HG03039 (cell line): Measurements from ENCODE around the gene KDR.

Experiments
- ATAC-seq: cut with Tn5 transposase; IDR thresholded peaks from one replicate; pipeline ENCODE4 v1.9.1; 2021; ENCODE audit warnings: mild to moderate bottlenecking, moderate library complexity; ENCODE audit not compliant: unreplicated experiment

KDR gene

DNA sequence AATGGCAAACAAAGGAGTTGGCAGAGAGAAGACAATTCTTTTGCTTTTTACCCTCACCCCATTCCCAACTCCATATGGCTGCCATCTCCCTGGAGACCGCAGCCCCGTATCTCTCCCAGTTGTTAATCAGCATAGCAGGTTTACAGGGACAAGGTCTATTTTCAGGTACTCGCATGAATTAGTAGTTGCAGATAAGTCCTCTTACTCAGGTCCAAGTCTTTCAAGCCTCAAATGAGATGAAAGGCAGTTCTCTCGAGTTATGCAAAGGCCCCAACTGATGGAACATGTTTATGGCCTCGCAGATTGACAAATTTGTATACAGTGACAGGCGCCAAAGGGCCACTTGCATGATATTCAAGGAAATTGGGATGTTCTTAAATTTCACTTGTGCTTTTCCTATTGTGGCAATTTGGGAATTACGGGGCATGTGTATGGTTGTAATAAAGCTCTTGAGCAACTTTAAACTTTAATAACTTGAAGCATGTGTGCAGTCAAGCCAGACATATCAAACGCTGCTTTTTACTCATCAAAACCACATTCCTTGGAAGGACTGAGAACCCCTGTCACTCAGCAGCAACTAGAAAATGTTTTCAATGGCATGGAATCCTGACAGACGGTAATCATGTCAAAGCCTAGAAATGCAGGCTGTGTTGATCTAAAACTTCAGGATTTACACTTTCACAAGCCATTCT is 45.1 kb downstream of the KDR start:
- no peak for ATAC-seq

DNA sequence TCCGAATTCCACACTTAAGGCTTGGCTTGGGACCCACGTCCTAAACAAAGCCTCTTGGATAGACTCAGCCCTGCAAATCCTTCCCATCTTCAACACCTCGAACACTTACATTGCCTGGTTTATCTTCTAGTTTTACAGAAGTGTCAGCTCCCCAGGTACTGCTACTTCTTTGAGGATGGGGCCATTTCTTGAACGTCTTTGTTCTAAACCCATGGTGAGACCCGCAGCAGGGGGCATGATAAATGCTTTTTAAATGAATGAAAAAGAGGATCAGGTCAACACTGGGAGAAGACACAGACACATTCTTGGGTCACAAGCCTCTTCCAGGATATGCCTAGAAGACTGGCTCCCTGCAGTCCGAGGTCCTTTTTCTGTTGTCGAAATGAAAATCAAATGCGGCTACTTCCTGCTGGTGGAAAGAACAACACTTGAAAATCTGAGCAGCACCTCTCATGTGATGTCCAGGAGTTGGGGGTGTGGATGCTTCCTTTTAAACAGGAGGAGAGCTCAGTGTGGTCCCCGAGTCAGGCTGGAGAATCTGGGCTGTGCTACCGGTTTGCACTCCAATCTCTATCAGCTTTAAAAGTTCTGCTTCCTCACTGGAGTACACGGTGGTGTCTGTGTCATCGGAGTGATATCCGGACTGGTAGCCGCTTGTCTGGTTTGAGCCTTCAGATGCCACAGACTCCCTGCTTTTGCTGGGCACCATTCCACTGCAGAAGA is 45.8 kb downstream of the KDR start:
- ATAC-seq: no peak

GRCh38 chr4:55078987-55079386 is 46.4 kb downstream of the KDR start:
- no peak for ATAC-seq

- ATAC-seq: no peak
These were observed 47.8 kb downstream of the KDR start for GRCh38 chr4:55077577-55077976.

GRCh38 chr4:55075823-55076716 is 49.3 kb downstream of the KDR start:
- ATAC-seq: no peak

GRCh38 chr4:55075376-55075775 is 50.0 kb downstream of the KDR start:
- no peak for ATAC-seq

GRCh38 chr4:55074386-55074785 is 51.0 kb downstream of the KDR start:
- no peak for ATAC-seq

DNA sequence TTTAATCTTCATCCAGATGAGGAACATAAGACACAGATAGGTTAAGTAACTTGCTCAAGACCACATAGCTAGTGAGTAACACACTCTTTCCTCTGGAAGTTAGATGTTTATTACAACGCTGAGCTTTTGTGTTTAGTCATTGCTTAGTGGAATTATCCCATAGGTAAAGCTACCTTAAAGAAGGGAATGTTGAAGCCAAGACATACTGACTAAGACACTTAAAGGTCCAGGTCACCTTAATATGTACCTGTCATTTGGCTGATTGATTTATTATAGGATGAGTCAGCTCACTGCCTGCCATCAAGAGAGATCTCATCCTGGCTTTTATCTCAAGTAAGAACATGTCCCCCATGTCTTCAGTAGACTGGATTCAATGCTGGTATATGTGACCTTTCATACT is 53.4 kb downstream of the KDR start:
- no peak for ATAC-seq

DNA sequence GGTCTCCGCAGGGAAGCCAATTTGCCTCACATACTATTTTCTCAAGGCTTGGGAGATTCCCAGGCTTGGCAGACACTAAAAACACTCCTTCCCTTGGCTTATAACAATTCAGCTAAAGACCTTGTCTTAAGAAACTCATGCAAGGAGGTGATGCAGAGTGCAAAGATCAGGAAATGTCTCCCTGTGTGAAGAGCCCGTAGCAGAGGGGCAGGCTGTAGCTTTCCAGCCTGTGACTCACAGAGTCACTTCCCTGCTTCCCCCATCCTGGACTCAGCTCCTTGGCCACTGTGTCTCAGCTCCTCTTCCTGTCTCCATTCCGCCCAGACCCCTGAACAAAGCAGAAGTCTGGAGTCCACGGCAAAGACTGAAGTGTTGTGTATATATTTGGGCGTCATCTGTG is 56.1 kb downstream of the KDR start:
- no peak for ATAC-seq

- no peak for ATAC-seq
These were observed 56.9 kb downstream of the KDR start for GRCh38 chr4:55068522-55068921.

- ATAC-seq: no peak
These were observed 59.4 kb downstream of the KDR start for GRCh38 chr4:55066018-55066417.

DNA sequence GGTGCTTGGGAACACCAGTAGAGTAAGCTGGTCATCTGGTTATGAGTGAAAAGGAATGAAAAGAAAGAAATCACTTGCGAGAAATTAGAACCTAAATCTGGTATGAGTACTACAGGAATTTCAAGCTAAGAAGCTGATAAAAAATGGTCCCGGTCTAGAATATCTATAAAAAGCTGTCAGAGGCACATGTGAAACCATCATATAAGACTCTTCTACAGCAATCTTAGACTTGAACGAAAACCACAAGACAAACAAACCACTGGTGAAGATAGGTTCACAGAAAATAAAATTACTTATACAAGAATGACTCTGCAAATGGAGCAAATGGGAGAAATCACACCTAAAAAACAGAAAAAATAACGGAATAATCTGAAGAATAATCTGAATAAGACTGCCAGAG is 69.9 kb downstream of the KDR start:
- ATAC-seq: no peak

DNA sequence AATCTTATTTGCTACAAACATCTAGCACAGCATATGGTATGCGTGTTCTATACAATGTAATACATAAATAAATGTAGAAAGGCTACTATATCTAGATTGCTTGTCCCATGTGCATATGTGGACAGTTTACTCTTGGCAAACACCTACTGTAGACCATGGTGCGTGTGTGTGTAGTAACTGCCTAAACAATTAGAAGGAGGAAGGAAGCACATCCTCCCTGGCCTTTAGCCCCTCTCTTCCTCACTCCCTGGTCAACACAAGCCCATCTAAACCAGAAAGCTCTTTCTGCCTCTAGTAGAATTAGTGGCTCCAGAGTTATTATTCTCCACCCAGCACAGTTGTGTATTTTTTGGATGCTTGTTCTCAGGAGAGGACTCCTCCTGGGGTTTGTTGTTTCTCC is 73.9 kb downstream of the KDR start:
- ATAC-seq: no peak

GRCh38 chr4:55050418-55050950 is 74.9 kb downstream of the KDR start:
- ATAC-seq: no peak

GRCh38 chr4:55038176-55038890 is 87.1 kb downstream of the KDR start:
- ATAC-seq: no peak

- ATAC-seq: no peak
These were observed 87.7 kb downstream of the KDR start for GRCh38 chr4:55037728-55038127.

DNA sequence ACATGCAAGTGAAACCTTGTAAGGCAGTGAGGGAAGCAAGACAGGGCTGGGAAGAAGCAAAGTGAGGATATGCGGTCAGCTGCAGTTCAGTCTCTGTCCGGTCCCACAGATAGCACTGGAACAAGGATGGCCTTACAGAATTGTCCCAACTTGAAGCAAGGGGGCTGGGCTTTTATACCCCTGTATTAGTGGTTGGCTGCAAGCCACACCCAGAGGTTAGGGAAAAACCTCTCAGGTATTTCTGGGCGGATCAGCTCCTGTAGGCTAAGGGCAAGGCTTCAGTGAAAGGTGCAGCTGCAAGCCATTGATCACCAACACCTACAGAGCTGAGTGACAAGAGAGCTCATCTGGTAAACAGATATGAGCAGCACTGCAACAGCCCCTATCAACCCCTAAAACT is 89.0 kb downstream of the KDR start:
- no peak for ATAC-seq

GRCh38 chr4:55035892-55036291 is 89.5 kb downstream of the KDR start:
- no peak for ATAC-seq

- no peak for ATAC-seq
These were observed 92.1 kb downstream of the KDR start for GRCh38 chr4:55033296-55033695.

GRCh38 chr4:55032788-55033187 is 92.6 kb downstream of the KDR start:
- ATAC-seq: no peak

- no peak for ATAC-seq
These were observed 93.2 kb downstream of the KDR start for GRCh38 chr4:55032179-55032578.
